OCI-LY7 (cell line): Measurements from ENCODE around the gene CAPN5.

Experiments used
- EZH2phosphoT487 ChIP-seq: fragments of 200-600 bp; sonication (generic); IDR thresholded peaks from 2 replicates; pipeline ENCODE4 v1.6.1; 2018; ENCODE audit warnings: low read depth, borderline replicate concordance, mild to moderate bottlenecking, mixed run types, antibody characterized with exemption, low read length, moderate library complexity, mixed read lengths
- TF ChIP-seq, protein P1 (sequence below): fragments of 200-600 bp; sonication (generic); conservative IDR thresholded peaks from 2 replicates; pipeline ENCODE4 v1.5.1; 2014; ENCODE audit warnings: mild to moderate bottlenecking, antibody characterized with exemption, low read length, moderate library complexity, mixed read lengths

DNA sequence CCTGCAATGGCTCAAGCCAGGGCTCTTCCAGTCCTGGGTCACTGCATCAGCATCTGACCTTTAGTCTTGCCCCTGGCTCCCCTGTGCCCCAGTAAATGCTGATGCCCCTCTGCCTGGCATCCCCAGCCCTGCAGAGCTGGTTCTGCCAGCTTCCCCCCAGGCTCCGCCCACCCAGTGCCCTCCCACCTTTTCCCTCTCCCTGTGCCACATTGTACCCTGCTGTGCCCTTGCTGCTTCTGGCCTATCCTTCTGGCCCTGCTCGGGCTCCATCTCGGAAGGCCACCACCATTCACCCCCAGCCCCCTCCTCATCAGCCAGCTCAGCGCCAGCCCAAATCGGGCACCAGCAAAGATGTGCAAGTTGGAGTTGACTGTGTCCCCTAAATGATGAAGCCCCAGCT, 7.4 kb downstream of the CAPN5 start:
- TF ChIP-seq, protein P1, sequence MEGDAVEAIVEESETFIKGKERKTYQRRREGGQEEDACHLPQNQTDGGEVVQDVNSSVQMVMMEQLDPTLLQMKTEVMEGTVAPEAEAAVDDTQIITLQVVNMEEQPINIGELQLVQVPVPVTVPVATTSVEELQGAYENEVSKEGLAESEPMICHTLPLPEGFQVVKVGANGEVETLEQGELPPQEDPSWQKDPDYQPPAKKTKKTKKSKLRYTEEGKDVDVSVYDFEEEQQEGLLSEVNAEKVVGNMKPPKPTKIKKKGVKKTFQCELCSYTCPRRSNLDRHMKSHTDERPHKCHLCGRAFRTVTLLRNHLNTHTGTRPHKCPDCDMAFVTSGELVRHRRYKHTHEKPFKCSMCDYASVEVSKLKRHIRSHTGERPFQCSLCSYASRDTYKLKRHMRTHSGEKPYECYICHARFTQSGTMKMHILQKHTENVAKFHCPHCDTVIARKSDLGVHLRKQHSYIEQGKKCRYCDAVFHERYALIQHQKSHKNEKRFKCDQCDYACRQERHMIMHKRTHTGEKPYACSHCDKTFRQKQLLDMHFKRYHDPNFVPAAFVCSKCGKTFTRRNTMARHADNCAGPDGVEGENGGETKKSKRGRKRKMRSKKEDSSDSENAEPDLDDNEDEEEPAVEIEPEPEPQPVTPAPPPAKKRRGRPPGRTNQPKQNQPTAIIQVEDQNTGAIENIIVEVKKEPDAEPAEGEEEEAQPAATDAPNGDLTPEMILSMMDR = no peak
- TF ChIP-seq EZH2phosphoT487 = no peak
